ENCODE measurements around the gene GLOD4. TPM values are rescaled to one million over a fixed set of nuclear protein-coding genes. Genes with fewer than 3 reads are reported as not detected.
"Not testable (repeated sequence)": the region's sequence is repeated elsewhere in the genome, so short reads cannot be mapped to it uniquely, and the experiment has no call there.

GLOD4 gene
- total RNA-seq, 3 donors from 2014 or later = 64.3 to 97.6 (median 88.5) TPM

DNA sequence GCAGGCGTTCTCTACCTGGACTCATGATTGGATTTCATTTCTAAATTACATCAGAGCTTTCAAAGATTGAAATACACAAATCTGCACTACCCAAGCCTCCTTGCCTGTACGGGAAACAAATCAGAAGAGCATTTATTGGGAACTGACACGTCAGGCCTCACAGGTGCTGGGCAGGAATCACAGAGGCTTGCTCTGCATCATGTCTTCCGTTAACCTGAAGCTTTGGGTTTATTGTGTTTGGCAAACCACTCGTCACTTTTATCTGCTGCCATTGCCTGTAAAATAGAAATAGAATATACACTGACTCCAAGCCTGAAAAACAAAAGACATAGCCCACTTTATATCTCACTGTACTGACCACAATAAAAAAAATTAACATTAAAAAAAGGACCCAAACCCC, 22.1 kb downstream of the GLOD4 start:
- no peak for DNase-seq
- TF ChIP-seq, protein P1, sequence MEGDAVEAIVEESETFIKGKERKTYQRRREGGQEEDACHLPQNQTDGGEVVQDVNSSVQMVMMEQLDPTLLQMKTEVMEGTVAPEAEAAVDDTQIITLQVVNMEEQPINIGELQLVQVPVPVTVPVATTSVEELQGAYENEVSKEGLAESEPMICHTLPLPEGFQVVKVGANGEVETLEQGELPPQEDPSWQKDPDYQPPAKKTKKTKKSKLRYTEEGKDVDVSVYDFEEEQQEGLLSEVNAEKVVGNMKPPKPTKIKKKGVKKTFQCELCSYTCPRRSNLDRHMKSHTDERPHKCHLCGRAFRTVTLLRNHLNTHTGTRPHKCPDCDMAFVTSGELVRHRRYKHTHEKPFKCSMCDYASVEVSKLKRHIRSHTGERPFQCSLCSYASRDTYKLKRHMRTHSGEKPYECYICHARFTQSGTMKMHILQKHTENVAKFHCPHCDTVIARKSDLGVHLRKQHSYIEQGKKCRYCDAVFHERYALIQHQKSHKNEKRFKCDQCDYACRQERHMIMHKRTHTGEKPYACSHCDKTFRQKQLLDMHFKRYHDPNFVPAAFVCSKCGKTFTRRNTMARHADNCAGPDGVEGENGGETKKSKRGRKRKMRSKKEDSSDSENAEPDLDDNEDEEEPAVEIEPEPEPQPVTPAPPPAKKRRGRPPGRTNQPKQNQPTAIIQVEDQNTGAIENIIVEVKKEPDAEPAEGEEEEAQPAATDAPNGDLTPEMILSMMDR (IDR thresholded peaks at IDR 0.05) = no peak
- Histone ChIP-seq H3K4me3 (no peak overlapping the region), H3K4me1 (ENCODE audit: low read depth) (no peaks in the 10 kb centered on the region), H3K36me3 (ENCODE audit: low read depth) (no peaks in the 10 kb centered on the region), H3K9me3 (no peaks in the 10 kb centered on the region)
- intact Hi-C loops (cut with DNase I, micrococcal nuclease) = no loop called here
- no peak for ATAC-seq

DNA sequence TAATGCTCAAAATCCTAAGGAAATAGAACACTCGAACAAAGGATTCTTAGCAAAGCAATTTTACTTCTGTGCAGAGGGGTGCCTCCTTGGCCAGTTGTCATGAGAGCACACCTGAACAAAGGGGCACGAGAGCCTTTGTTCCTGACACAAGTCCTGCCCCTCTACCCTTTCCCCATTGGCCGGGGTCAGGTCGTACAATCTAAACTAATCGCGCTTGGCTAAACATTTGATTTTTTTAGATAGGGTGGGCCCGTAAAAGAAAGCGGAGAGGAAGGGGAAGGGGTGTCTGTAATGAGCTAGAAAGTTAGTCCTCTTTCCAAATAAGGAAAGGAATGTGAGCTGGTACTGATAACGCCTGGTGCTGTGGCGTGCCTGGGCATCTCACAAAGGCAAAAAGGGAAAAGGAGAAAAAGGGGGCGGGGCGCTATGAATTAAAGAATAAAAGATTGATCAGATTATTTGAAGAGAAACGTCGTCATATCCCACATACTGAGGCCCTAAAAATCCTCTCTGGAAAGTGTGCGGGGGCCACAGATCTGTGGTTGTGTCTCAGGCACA, 26.0 kb downstream of the GLOD4 start:
- DNase-seq = not testable (repeated sequence)

DNA sequence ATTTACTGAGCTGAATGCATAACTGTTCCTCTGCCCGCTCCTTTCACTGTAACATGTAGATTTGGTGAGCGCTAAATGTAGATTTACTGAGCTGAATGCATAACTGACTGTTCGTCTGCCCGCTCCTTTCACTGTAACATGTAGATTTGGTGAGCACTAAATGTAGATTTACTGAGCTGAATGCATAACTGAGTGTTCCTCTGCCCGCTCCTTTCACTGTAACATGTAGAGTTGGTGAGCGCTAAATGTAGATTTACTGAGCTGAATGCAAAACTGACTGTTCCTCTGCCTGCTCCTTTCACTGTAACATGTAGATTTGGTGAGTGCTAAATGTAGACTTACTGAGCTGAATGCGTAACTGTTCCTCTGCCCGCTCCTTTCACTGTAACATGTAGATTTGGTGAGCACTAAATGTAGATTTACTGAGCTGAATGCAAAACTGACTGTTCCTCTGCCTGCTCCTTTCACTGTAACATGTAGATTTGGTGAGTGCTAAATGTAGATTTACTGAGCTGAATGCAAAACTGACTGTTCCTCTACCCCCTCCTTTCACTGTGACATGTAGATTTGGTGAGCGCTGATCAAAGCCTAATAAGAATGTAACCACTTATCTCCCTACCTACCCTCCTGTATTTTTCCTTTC, 26.6 kb downstream of the GLOD4 start:
- H3K36me3 ChIP-seq (ENCODE audit: low read depth); DNase-seq; ATAC-seq; intact Hi-C loops (cut with DNase I, micrococcal nuclease); H3K9me3 ChIP-seq; H3K4me3 ChIP-seq: not testable (repeated sequence)
- H3K4me1 ChIP-seq (ENCODE audit: low read depth) = peaks cover 11% of the 10 kb centered on the region

More for the DNA sequence above, 26.0 kb downstream of the GLOD4 start:
- H3K9me3 ChIP-seq; intact Hi-C loops (cut with DNase I, micrococcal nuclease); H3K4me3 ChIP-seq; H3K4me1 ChIP-seq (ENCODE audit: low read depth); ATAC-seq; H3K36me3 ChIP-seq (ENCODE audit: low read depth): not testable (repeated sequence)

DNA sequence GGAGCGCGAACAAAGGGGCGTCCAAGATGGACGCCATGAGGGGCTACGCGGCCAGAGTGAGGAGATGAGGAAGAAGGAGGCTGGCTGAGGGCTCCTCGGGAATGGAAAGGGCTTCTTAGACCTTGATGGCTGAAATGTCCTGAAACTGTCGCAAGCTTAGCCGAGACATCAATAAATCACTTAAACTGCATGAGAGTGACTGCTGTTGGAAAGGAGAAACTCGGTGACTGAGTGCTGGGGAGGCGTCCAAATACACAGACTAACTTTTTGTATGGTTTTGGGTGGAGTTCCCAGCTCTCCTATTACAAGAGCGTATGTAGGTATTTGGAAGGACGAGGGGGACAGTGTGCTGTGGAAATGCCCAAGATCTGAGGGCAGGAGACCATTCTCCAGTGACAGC, 28.7 kb downstream of the GLOD4 start:
- TF ChIP-seq, protein P1 (IDR thresholded peaks at IDR 0.05) = no peak
- Histone ChIP-seq H3K36me3 (ENCODE audit: low read depth) (no peaks in the 10 kb centered on the region), H3K4me3 (no peak overlapping the region), H3K9me3 (no peaks in the 10 kb centered on the region), H3K4me1 (ENCODE audit: low read depth) (peaks cover 13% of the 10 kb centered on the region)
- intact Hi-C loops (cut with DNase I, micrococcal nuclease) = no loop called here
- ATAC-seq = no peak
- DNase-seq = no peak

DNA sequence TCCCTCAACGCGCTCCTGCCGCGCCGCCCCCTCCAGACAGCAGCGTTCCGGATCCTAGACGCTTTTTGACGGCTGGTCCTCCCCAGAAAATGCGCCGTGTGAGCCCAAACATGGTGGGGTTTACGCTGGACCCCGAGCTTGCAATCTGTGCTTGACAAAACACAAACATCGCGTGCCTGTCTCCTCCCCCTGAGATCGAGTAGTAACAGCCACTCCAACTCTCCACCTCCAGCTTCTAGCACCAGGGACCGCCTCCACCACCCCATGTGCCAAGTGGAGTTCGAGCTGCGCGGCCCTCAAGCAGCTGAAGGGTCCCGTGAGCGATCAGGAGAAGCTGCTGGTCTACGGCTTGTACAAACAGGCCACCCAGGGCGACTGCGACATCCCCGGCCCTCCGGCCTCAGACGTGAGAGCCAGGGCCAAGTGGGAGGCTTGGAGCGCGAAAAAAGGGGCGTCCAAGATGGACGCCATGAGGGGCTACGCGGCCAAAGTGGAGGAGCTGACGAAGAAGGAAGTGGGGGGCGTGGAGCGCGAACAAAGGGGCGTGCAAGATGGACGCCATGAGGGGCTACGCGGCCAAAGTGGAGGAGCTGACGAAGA, 29.4 kb downstream of the GLOD4 start:
- ATAC-seq = peak; percentile 56
- intact Hi-C loops (cut with DNase I, micrococcal nuclease) = no loop called here

DNA sequence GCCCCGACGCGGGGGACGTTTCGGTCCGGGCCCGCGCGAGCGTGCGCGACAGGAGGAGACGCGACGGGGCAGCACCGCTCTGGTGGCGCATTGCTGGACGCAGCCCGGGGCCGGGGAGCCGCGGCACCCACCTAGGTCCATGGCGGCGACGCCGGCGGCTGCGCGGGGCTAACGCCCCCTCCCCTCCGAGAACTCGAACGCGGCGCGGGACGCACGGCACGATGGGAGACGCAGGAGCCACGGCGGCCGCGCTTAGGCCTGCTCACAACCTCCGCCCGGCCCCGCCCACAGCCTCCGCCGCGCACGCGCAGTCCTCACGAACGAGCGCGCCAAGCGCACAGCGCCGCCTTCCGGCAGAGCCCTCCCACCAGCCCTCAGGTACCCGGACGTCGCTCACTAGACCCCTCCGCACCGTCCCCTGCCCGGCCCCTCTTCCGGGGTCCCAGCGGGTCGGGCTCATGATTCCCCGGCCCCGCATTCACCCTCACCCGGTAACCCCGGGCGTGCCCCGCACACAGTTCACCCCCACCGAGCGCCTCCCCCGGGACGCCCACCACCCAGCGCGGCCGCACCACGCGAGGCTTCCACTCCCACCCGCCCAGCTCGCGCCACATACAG, 30.0 kb downstream of the GLOD4 start, which contains the start of gene GEMIN4:
GEMIN4 (minus strand) TSS at position 263 of the 618 bp plus-strand sequence; CDS start at position 141, 122 bp downstream.
- peak within 1 kb of the TSS; percentile 75 for H3K4me3 ChIP-seq
- H3K36me3 ChIP-seq (ENCODE audit: low read depth) = no peaks in the 10 kb centered on the region
- TF ChIP-seq, protein P1 (IDR thresholded peaks at IDR 0.05) = peak; percentile 97
- ATAC-seq = peak; percentile 99
- H3K4me1 ChIP-seq (ENCODE audit: low read depth) = peaks cover 13% of the 10 kb centered on the region
- H3K9me3 ChIP-seq = no peaks in the 10 kb centered on the region
- intact Hi-C loops (cut with DNase I, micrococcal nuclease) = no loop called here
- DNase-seq = peak; percentile 95 to 99 (median 95)

More for the DNA sequence above, 29.4 kb downstream of the GLOD4 start:
- TF ChIP-seq, protein P1 (IDR thresholded peaks at IDR 0.05) = no peak
- no peaks in the 10 kb centered on the region for H3K36me3 ChIP-seq (ENCODE audit: low read depth)
- peak overlapping the region; percentile 75 for H3K4me3 ChIP-seq
- no peaks in the 10 kb centered on the region for H3K9me3 ChIP-seq
- H3K4me1 ChIP-seq (ENCODE audit: low read depth) = peaks cover 13% of the 10 kb centered on the region
- DNase-seq = peak; percentile 68 to 74 (median 69)

Data from mucosa of descending colon (tissue), 3 donors.